GM21619 (cell line): ENCODE data around the gene TTC9B.
"Not testable (repeated sequence)": the region's sequence is repeated elsewhere in the genome, so short reads cannot be mapped to it uniquely, and the experiment has no call there.

Experiments
- ATAC-seq: cut with Tn5 transposase; IDR thresholded peaks from one replicate; pipeline ENCODE4 v1.9.1; 2021; ENCODE audit not compliant: unreplicated experiment

Gene TTC9B

GRCh38 chr19:40233811-40234389, 15.7 kb upstream of the TTC9B start:
- ATAC-seq, result no peak

- no peak for ATAC-seq
Observed at GRCh38 chr19:40232949-40233810, 15.0 kb upstream of the TTC9B start.

- no peak for ATAC-seq
Observed at GRCh38 chr19:40232479-40232878, 14.3 kb upstream of the TTC9B start.

GRCh38 chr19:40231544-40232424, 13.6 kb upstream of the TTC9B start:
- no peak for ATAC-seq

GRCh38 chr19:40231057-40231456, 12.9 kb upstream of the TTC9B start:
- no peak for ATAC-seq

GRCh38 chr19:40229926-40230417, 11.8 kb upstream of the TTC9B start:
- no peak for ATAC-seq

- no peak for ATAC-seq
Observed at GRCh38 chr19:40229484-40229883, 11.3 kb upstream of the TTC9B start.

GRCh38 chr19:40228863-40229262, 10.7 kb upstream of the TTC9B start:
- no peak for ATAC-seq

- no peak for ATAC-seq
Observed at GRCh38 chr19:40228346-40228745, 10.2 kb upstream of the TTC9B start.

- ATAC-seq, result no peak
Observed at GRCh38 chr19:40225440-40226305, 7.5 kb upstream of the TTC9B start.

- no peak for ATAC-seq
Observed at GRCh38 chr19:40224342-40225150, 6.4 kb upstream of the TTC9B start.

- no peak for ATAC-seq
Observed at GRCh38 chr19:40223135-40223822, 5.1 kb upstream of the TTC9B start.

GRCh38 chr19:40221858-40222619, 3.9 kb upstream of the TTC9B start:
- ATAC-seq, result peak; percentile 44

- no peak for ATAC-seq
Observed at GRCh38 chr19:40220674-40221073, 2.5 kb upstream of the TTC9B start.

- ATAC-seq, result no peak
Observed at GRCh38 chr19:40219721-40220276, 1.6 kb upstream of the TTC9B start.

GRCh38 chr19:40219029-40219428, 845 bp upstream of the TTC9B start:
- ATAC-seq, result not testable (repeated sequence)

GRCh38 chr19:40217027-40217810, 965 bp downstream of the TTC9B start:
- no peak for ATAC-seq

- ATAC-seq, result no peak
Observed at GRCh38 chr19:40216777-40217026, 1.5 kb downstream of the TTC9B start.
